ENCODE measurements around the gene HOXB1. TPM values are rescaled to one million over a fixed set of nuclear protein-coding genes. Genes with fewer than 3 reads are reported as not detected.
"Not testable (repeated sequence)": the region's sequence is repeated elsewhere in the genome, so short reads cannot be mapped to it uniquely, and the experiment has no call there.

The HOXB1 gene
- total RNA-seq, 2 experiments from 2014 or later: not detected

- DNase-seq: no peak
- peak overlapping the region; percentile 91 for H3K27ac Mint-ChIP-seq
- H3K36me3 Mint-ChIP-seq (ENCODE audit: low read depth): peaks cover 7% of the 10 kb centered on the region
- ChIA-PET CTCF (interaction anchor here (1.3 kb wide), 1 partner anchor 51 kb away, joined by 6 read pairs; no protein-coding TSS in a partner anchor), POLR2A (no interaction called here)
- H3K27me3 Mint-ChIP-seq: peaks cover 72% of the 10 kb centered on the region
- no peaks in the 10 kb centered on the region for H3K9me3 Mint-ChIP-seq
- peaks cover 27% of the 10 kb centered on the region for H3K4me1 Mint-ChIP-seq
- peak overlapping the region; percentile 71 for H3K4me3 Mint-ChIP-seq
Measured at GRCh38 chr17:48542114-48542656, 11.4 kb upstream of the HOXB1 start.

- peaks cover 25% of the 10 kb centered on the region for H3K4me1 Mint-ChIP-seq
- peaks cover 7% of the 10 kb centered on the region for H3K36me3 Mint-ChIP-seq (ENCODE audit: low read depth)
- ChIA-PET POLR2A (no interaction called here), CTCF (interaction anchor here (0.8 to 1.3 kb wide), 2 partner anchors 51 to 105 kb away, joined by 3 to 6 read pairs; no protein-coding TSS in a partner anchor)
- peaks cover 70% of the 10 kb centered on the region for H3K27me3 Mint-ChIP-seq
- peak overlapping the region; percentile 91 for H3K27ac Mint-ChIP-seq
- peak overlapping the region; percentile 71 for H3K4me3 Mint-ChIP-seq
- H3K9me3 Mint-ChIP-seq: no peaks in the 10 kb centered on the region
- DNase-seq: no peak
Measured at GRCh38 chr17:48541577-48542113, 10.8 kb upstream of the HOXB1 start.

- H3K9me3 Mint-ChIP-seq: no peaks in the 10 kb centered on the region
Measured at GRCh38 chr17:48541036-48541576, 10.3 kb upstream of the HOXB1 start.

GRCh38 chr17:48540213-48540612 lies 9.4 kb upstream of the HOXB1 start:
- H3K9me3 Mint-ChIP-seq: no peaks in the 10 kb centered on the region
- CTCF ChIA-PET: interaction anchor here (1.0 to 1.6 kb wide), 3 partner anchors 20 to 204 kb away, joined by 3 to 5 read pairs (median 4); no protein-coding TSS in a partner anchor
- no peak overlapping the region for H3K4me3 Mint-ChIP-seq
- H3K36me3 Mint-ChIP-seq (ENCODE audit: low read depth): peaks cover 7% of the 10 kb centered on the region
- no peak overlapping the region for H3K27ac Mint-ChIP-seq
- DNase-seq: no peak
- peaks cover 21% of the 10 kb centered on the region for H3K4me1 Mint-ChIP-seq
- POLR2A ChIA-PET: no interaction called here
- peaks cover 59% of the 10 kb centered on the region for H3K27me3 Mint-ChIP-seq

More at GRCh38 chr17:48541036-48541576, 10.3 kb upstream of the HOXB1 start:
- Mint-ChIP-seq H3K4me3 (peak overlapping the region; percentile 71), H3K27ac (peak overlapping the region; percentile 91), H3K4me1 (peaks cover 22% of the 10 kb centered on the region), H3K27me3 (peaks cover 66% of the 10 kb centered on the region), H3K36me3 (ENCODE audit: low read depth) (peaks cover 7% of the 10 kb centered on the region)
- POLR2A ChIA-PET: no interaction called here
- no peak for DNase-seq
- CTCF ChIA-PET: interaction anchor here (0.8 to 1.3 kb wide), 3 partner anchors 21 to 105 kb away, joined by 3 to 6 read pairs (median 5); no protein-coding TSS in a partner anchor

GRCh38 chr17:48539177-48539576 lies 8.4 kb upstream of the HOXB1 start:
- Mint-ChIP-seq H3K4me3 (no peak overlapping the region), H3K9me3 (no peaks in the 10 kb centered on the region), H3K27me3 (peaks cover 52% of the 10 kb centered on the region), H3K27ac (no peak overlapping the region), H3K4me1 (peaks cover 18% of the 10 kb centered on the region), H3K36me3 (ENCODE audit: low read depth) (peaks cover 7% of the 10 kb centered on the region)
- ChIA-PET POLR2A (no interaction called here), CTCF (interaction anchor here (0.6 to 1.6 kb wide), 3 partner anchors 82 to 505 kb away, joined by 4 read pairs; no protein-coding TSS in a partner anchor)
- no peak for DNase-seq

GRCh38 chr17:48537316-48537715 lies 6.5 kb upstream of the HOXB1 start:
- POLR2A ChIA-PET: no interaction called here
- CTCF ChIA-PET: interaction anchor here (0.7 kb wide), 1 partner anchor 415 kb away, joined by 3 read pairs; no protein-coding TSS in a partner anchor
- peaks cover 6% of the 10 kb centered on the region for H3K4me1 Mint-ChIP-seq
- no peak overlapping the region for H3K4me3 Mint-ChIP-seq
- no peaks in the 10 kb centered on the region for H3K9me3 Mint-ChIP-seq
- H3K27me3 Mint-ChIP-seq: peaks cover 44% of the 10 kb centered on the region
- no peak overlapping the region for H3K27ac Mint-ChIP-seq
- peaks cover 5% of the 10 kb centered on the region for H3K36me3 Mint-ChIP-seq (ENCODE audit: low read depth)
- no peak for DNase-seq

GRCh38 chr17:48535793-48536559 lies 5.2 kb upstream of the HOXB1 start:
- H3K9me3 Mint-ChIP-seq; H3K4me1 Mint-ChIP-seq; CTCF ChIA-PET; DNase-seq; H3K36me3 Mint-ChIP-seq (ENCODE audit: low read depth); H3K4me3 Mint-ChIP-seq; POLR2A ChIA-PET; H3K27ac Mint-ChIP-seq: not testable (repeated sequence)
- peaks cover 43% of the 10 kb centered on the region for H3K27me3 Mint-ChIP-seq

GRCh38 chr17:48532261-48532660 lies 1.4 kb upstream of the HOXB1 start:
- DNase-seq: no peak
- Mint-ChIP-seq H3K27ac (no peak overlapping the region), H3K9me3 (no peaks in the 10 kb centered on the region), H3K4me1 (no peaks in the 10 kb centered on the region), H3K4me3 (no peak overlapping the region), H3K27me3 (peaks cover 40% of the 10 kb centered on the region), H3K36me3 (ENCODE audit: low read depth) (no peaks in the 10 kb centered on the region)
- ChIA-PET CTCF (interaction anchor here (0.6 to 1.9 kb wide), 5 partner anchors 10 to 319 kb away, joined by 3 to 5 read pairs (median 3); no protein-coding TSS in a partner anchor), POLR2A (no interaction called here)

GRCh38 chr17:48530208-48530886 lies 464 bp downstream of the HOXB1 start:
- Mint-ChIP-seq H3K36me3 (ENCODE audit: low read depth) (no peaks in the 10 kb centered on the region), H3K27me3 (peaks cover 51% of the 10 kb centered on the region), H3K27ac (no peak overlapping the region), H3K9me3 (no peaks in the 10 kb centered on the region), H3K4me3 (no peak overlapping the region), H3K4me1 (peaks cover 1% of the 10 kb centered on the region)
- ChIA-PET CTCF (no interaction called here), POLR2A (no interaction called here)
- DNase-seq: no peak

GRCh38 chr17:48529683-48530009 lies 1.2 kb downstream of the HOXB1 start:
- CTCF ChIA-PET: interaction anchor here (0.6 to 1.5 kb wide), 2 partner anchors 16 to 33 kb away, joined by 3 to 4 read pairs; no protein-coding TSS in a partner anchor
- no peaks in the 10 kb centered on the region for H3K9me3 Mint-ChIP-seq
- no peak overlapping the region for H3K4me3 Mint-ChIP-seq
- no peak for DNase-seq
- no peak overlapping the region for H3K27ac Mint-ChIP-seq
- peaks cover 57% of the 10 kb centered on the region for H3K27me3 Mint-ChIP-seq
- no peaks in the 10 kb centered on the region for H3K36me3 Mint-ChIP-seq (ENCODE audit: low read depth)
- H3K4me1 Mint-ChIP-seq: peaks cover 1% of the 10 kb centered on the region
- POLR2A ChIA-PET: no interaction called here

- H3K27ac Mint-ChIP-seq: no peak overlapping the region
- no peaks in the 10 kb centered on the region for H3K36me3 Mint-ChIP-seq (ENCODE audit: low read depth)
- POLR2A ChIA-PET: no interaction called here
- CTCF ChIA-PET: interaction anchor here (0.6 to 1.5 kb wide), 3 partner anchors 15 to 33 kb away, joined by 3 to 4 read pairs (median 3); no protein-coding TSS in a partner anchor
- no peak overlapping the region for H3K4me3 Mint-ChIP-seq
- no peaks in the 10 kb centered on the region for H3K9me3 Mint-ChIP-seq
- H3K4me1 Mint-ChIP-seq: peaks cover 1% of the 10 kb centered on the region
- peaks cover 59% of the 10 kb centered on the region for H3K27me3 Mint-ChIP-seq
- no peak for DNase-seq
Measured at GRCh38 chr17:48528936-48529682, 1.7 kb downstream of the HOXB1 start.
